ENCODE measurements around the gene CCDC170. TPM values are rescaled to one million over a fixed set of nuclear protein-coding genes. Genes with fewer than 3 reads are reported as not detected.

Gene CCDC170
- total and polyA plus RNA-seq, 3 donors from 2014 or later, result 3.1 to 9.5 (median 3.3) TPM

DNA sequence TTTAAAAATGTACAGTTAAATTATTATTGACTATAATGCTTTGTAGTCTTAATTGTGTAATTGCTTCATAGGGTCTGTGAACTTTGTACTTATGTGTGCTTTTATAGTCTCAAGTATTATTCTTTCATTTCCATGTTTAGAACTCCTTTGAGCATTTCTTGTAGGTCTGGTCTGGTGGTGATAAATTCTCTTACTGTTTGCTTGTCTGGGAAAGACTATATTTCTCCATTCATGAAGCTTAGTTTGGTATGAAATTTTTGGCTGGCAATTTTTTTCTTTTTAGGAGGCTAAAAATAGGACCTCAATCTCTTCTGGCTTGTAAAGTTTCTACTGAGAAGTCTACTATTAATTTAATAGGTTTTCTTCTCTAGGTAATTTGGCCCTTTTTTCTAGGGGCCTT, 67.4 kb downstream of the CCDC170 start:
- H3K27me3 ChIP-seq, result no peaks in the 10 kb centered on the region
- H3K27ac ChIP-seq, result no peak overlapping the region
- H3K4me1 ChIP-seq, result no peaks in the 10 kb centered on the region
- H3K9me3 ChIP-seq, result no peaks in the 10 kb centered on the region
- TF ChIP-seq, protein P1, sequence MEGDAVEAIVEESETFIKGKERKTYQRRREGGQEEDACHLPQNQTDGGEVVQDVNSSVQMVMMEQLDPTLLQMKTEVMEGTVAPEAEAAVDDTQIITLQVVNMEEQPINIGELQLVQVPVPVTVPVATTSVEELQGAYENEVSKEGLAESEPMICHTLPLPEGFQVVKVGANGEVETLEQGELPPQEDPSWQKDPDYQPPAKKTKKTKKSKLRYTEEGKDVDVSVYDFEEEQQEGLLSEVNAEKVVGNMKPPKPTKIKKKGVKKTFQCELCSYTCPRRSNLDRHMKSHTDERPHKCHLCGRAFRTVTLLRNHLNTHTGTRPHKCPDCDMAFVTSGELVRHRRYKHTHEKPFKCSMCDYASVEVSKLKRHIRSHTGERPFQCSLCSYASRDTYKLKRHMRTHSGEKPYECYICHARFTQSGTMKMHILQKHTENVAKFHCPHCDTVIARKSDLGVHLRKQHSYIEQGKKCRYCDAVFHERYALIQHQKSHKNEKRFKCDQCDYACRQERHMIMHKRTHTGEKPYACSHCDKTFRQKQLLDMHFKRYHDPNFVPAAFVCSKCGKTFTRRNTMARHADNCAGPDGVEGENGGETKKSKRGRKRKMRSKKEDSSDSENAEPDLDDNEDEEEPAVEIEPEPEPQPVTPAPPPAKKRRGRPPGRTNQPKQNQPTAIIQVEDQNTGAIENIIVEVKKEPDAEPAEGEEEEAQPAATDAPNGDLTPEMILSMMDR (IDR thresholded peaks at IDR 0.05), result no peak
- no peak for TF ChIP-seq POLR2A (IDR thresholded peaks at IDR 0.05)
- no peak for DNase-seq
- intact Hi-C loops (cut with DNase I; ENCODE audit: low total_unique reads), result no loop called here
- no peaks in the 10 kb centered on the region for H3K36me3 ChIP-seq (ENCODE audit: low read depth, missing control alignments)
- H3K4me3 ChIP-seq, result no peak overlapping the region

DNA sequence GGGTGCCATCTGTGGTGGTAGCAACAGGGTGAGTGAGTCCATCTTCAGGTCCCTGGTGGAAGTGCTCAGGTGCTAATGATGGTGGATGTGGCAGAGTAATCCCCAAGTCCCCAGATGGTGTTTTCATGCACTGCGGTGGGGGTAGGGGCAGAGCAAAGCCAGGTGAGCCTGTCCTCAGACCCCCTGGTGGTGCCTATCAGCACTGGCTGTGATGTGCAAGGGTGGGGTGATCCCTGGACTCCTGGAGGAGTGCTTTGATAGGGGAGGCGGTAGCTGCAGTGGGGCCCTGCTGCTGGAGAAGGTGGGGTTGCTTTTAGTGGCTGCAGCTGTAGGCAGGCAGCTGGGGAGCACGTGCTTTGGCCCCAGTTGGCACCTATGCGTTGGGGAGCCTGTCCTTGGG, 70.8 kb downstream of the CCDC170 start:
- WGBS, 2 donors, result 73 to 100% methylated on average over 1 to 4 of the region's 4 CpGs

GRCh38 chr6:151565940-151566339, 72.1 kb downstream of the CCDC170 start:
- 64 to 81% methylated on average over 1 of the region's 1 CpG for WGBS, 2 donors
- Histone ChIP-seq H3K4me1 (no peaks in the 10 kb centered on the region), H3K9me3 (no peaks in the 10 kb centered on the region), H3K36me3 (ENCODE audit: low read depth, missing control alignments) (no peaks in the 10 kb centered on the region), H3K27ac (no peak overlapping the region), H3K4me3 (no peak overlapping the region), H3K27me3 (no peaks in the 10 kb centered on the region)
- intact Hi-C loops (cut with DNase I; ENCODE audit: low total_unique reads), result no loop called here
- DNase-seq, result no peak
- TF ChIP-seq, protein P1 (IDR thresholded peaks at IDR 0.05), result no peak

More for the DNA sequence above, 70.8 kb downstream of the CCDC170 start:
- no peak for DNase-seq
- TF ChIP-seq, protein P1 (IDR thresholded peaks at IDR 0.05), result no peak
- TF ChIP-seq POLR2A (IDR thresholded peaks at IDR 0.05), result no peak
- Histone ChIP-seq H3K4me3 (no peak overlapping the region), H3K9me3 (no peaks in the 10 kb centered on the region), H3K27ac (no peak overlapping the region), H3K27me3 (no peaks in the 10 kb centered on the region), H3K36me3 (ENCODE audit: low read depth, missing control alignments) (no peaks in the 10 kb centered on the region), H3K4me1 (no peaks in the 10 kb centered on the region)
- intact Hi-C loops (cut with DNase I; ENCODE audit: low total_unique reads), result no loop called here

- H3K9me3 ChIP-seq, result no peaks in the 10 kb centered on the region
- no peak for TF ChIP-seq POLR2A (IDR thresholded peaks at IDR 0.05)
- TF ChIP-seq, protein P1 (IDR thresholded peaks at IDR 0.05), result no peak
- intact Hi-C loops (cut with DNase I; ENCODE audit: low total_unique reads), result no loop called here
- 50% methylated on average over 2 of the region's 2 CpGs for WGBS, 2 donors
- H3K4me1 ChIP-seq, result no peaks in the 10 kb centered on the region
- no peak for DNase-seq
- no peak overlapping the region for H3K4me3 ChIP-seq
- H3K36me3 ChIP-seq (ENCODE audit: low read depth, missing control alignments), result no peaks in the 10 kb centered on the region
- H3K27ac ChIP-seq, result no peak overlapping the region
- no peaks in the 10 kb centered on the region for H3K27me3 ChIP-seq
Observed at GRCh38 chr6:151566557-151566956, 72.7 kb downstream of the CCDC170 start.

DNA sequence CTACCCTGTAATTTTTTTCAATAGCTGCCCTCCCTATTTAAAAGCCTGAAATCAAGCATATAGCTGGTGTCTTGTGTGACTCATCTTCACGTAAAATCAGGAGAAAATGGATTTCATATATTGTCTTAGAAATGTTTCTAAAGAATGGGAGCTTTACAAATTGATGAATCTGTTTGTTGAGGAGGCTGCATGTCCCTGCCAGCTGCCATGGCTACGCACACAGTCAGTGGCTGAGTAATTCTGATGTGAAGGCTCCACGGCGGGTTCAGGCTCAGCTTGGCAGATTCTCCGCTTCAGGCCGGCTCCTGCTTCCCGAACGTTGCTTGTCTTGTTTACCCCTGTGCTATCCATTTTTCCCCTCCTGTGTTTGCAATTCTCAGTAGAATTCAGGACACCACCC, 82.8 kb downstream of the CCDC170 start:
- H3K27ac ChIP-seq, result no peak overlapping the region
- TF ChIP-seq POLR2A (IDR thresholded peaks at IDR 0.05), result no peak
- TF ChIP-seq, protein P1 (IDR thresholded peaks at IDR 0.05), result no peak
- no peak for DNase-seq

More for the DNA sequence above, 82.8 kb downstream of the CCDC170 start:
- H3K4me1 ChIP-seq, result no peaks in the 10 kb centered on the region
- WGBS, 2 donors, result 73 to 81% methylated on average over 8 of the region's 8 CpGs
- H3K4me3 ChIP-seq, result no peak overlapping the region
- H3K9me3 ChIP-seq, result no peaks in the 10 kb centered on the region
- intact Hi-C loops (cut with DNase I; ENCODE audit: low total_unique reads), result no loop called here
- no peaks in the 10 kb centered on the region for H3K36me3 ChIP-seq (ENCODE audit: low read depth, missing control alignments)
- H3K27me3 ChIP-seq, result no peaks in the 10 kb centered on the region
